Kidney epithelial cell (primary cell): ENCODE data around the gene KCTD14. TPM values are rescaled to one million over a fixed set of nuclear protein-coding genes. Genes with fewer than 3 reads are reported as not detected.
"Not testable (repeated sequence)": the region's sequence is repeated elsewhere in the genome, so short reads cannot be mapped to it uniquely, and the experiment has no call there.

Source experiments
- DNase-seq: peaks from one replicate; pipeline ENCODE4 v3.0.0-alpha.2; 2010; ENCODE audit warnings: low read depth
- H3K27me3 ChIP-seq: 2 replicates; pipeline ENCODE4 v1.6.0; 2011; ENCODE audit warnings: low read length; ENCODE audit not compliant: control insufficient read depth, insufficient read depth
- H3K36me3 ChIP-seq: 2 replicates; pipeline ENCODE4 v1.5.1; 2011; ENCODE audit warnings: low read length; ENCODE audit not compliant: control insufficient read depth, insufficient read depth
- H3K4me3 ChIP-seq: 2 replicates; pipeline ENCODE4 v1.5.1; 2011; ENCODE audit warnings: low read depth, mild to moderate bottlenecking, control low read depth, low read length
- total RNA-seq: library from RNA; depleted of rRNA; stranded (reverse); fragments of >200 nt; gene quantifications from 2 replicates; pipeline ENCODE4 v1.2.3, GENCODE V29; 2015
- TF ChIP-seq, protein P1 (sequence below): IDR thresholded peaks from 2 replicates; pipeline ENCODE4 v1.5.1; 2011; ENCODE audit warnings: mild to moderate bottlenecking, moderate library complexity, low read length, control low read depth, inconsistent platforms; ENCODE audit not compliant: insufficient read depth, poor library complexity, severe bottlenecking

KCTD14 gene
- total RNA-seq, 1 donor from 2014 or later = 6.7 TPM

DNA sequence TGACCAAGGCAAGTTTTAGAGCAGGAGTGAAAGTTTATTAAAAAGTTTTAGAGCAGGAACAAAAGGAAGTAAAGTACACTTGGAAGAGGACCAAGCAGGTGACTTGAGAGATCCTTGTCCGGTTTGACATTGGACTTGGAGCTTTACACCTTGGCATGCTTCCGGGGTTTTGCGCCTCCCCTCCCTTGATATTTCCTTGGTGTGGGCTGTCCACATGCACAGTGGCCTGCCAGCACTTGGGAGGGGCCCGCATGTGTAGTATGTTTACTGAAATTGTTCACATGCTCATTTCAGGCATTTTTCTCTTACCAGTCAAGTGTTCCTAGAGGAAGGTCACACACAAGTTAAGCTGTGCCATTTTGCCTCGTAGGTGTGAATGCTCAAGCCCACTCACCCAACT is 21.6 kb upstream of the KCTD14 start:
- no peak for DNase-seq
- Histone ChIP-seq H3K36me3 (no peaks in the 10 kb centered on the region), H3K27me3 (no peaks in the 10 kb centered on the region), H3K4me3 (no peak overlapping the region)
- TF ChIP-seq, protein P1, sequence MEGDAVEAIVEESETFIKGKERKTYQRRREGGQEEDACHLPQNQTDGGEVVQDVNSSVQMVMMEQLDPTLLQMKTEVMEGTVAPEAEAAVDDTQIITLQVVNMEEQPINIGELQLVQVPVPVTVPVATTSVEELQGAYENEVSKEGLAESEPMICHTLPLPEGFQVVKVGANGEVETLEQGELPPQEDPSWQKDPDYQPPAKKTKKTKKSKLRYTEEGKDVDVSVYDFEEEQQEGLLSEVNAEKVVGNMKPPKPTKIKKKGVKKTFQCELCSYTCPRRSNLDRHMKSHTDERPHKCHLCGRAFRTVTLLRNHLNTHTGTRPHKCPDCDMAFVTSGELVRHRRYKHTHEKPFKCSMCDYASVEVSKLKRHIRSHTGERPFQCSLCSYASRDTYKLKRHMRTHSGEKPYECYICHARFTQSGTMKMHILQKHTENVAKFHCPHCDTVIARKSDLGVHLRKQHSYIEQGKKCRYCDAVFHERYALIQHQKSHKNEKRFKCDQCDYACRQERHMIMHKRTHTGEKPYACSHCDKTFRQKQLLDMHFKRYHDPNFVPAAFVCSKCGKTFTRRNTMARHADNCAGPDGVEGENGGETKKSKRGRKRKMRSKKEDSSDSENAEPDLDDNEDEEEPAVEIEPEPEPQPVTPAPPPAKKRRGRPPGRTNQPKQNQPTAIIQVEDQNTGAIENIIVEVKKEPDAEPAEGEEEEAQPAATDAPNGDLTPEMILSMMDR = no peak

DNA sequence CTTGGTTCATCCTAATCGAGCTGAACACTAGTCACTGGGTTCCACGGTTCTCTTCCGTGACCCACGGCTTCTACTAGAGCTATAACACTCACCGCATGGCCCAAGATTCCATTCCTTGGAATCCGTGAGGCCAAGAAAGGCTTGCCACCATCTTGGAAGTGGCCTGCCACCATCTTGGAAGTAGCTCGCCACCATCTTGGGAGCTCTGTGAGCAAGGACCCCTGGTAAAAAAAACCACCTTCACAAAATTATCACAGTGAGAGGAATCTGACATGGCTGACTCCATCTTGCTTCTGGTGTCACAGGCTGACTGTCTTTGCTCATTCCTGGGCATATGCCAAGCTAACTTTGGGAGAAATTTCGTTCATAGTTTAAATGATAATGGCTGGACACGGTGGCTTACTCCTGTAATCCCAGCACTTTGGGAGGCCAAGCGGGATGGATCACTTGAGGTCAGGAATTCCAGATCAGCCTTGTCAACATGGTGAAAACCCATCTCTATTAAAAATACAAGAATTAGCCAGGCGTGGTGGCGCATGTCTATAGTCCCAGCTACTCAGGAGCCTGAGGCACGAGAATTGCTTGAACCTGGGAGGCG is 18.9 kb upstream of the KCTD14 start:
- no peak for DNase-seq
- TF ChIP-seq, protein P1 = no peak
- Histone ChIP-seq H3K36me3 (no peaks in the 10 kb centered on the region), H3K4me3 (no peak overlapping the region), H3K27me3 (no peaks in the 10 kb centered on the region)

DNA sequence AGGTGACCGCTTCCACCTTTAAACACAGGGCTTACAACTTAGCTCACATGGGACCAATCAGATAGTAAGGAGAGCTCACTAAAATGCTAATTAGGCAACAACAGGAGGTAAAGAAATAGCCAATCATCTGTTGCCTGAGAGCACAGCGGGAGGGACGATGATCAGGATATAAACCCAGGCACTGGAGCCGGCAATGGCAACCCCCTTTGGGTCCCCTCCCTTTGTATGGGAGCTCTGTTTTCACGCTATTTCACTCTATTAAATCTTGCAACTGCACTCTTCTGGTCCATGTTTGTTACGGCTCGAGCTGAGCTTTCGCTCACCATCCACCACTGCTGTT is 18.3 kb upstream of the KCTD14 start:
- H3K27me3 ChIP-seq, H3K36me3 ChIP-seq, H3K4me3 ChIP-seq, DNase-seq: not testable (repeated sequence)

DNA sequence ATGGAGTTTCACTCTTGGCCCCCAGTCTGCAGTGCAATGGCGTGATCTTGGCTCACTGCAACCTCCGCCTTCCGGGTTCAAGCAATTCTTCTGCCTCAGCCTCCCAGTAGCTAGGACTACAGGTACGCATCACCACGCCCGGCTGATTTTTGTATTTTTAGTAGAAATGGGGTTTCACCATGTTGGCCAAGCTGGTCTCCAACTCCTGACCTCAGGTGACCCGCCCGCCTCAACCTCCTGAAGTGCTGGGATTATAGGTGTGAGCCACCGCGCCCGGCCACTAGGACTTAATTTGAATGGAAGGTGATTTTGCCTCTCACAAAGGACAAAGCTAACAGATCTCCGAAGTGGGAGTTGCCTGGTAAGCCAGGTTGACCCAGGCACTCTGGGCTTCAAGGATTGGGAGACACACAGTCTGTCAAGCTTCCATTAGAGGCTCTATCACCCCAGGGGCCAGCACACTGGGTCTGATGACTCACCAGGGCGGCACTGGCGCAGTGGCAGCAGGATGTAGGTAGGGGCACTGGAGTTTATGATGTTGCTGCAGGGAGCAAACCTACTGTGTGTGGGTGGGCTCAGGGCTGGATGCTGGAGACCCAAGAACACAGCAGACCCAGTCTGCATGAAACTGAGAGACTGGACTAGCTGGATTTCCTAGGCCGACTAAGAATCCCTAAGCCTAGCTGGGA is 17.8 kb upstream of the KCTD14 start:
- TF ChIP-seq, protein P1 = no peak
- Histone ChIP-seq H3K4me3 (no peak overlapping the region), H3K27me3 (no peaks in the 10 kb centered on the region), H3K36me3 (no peaks in the 10 kb centered on the region)
- no peak for DNase-seq

DNA sequence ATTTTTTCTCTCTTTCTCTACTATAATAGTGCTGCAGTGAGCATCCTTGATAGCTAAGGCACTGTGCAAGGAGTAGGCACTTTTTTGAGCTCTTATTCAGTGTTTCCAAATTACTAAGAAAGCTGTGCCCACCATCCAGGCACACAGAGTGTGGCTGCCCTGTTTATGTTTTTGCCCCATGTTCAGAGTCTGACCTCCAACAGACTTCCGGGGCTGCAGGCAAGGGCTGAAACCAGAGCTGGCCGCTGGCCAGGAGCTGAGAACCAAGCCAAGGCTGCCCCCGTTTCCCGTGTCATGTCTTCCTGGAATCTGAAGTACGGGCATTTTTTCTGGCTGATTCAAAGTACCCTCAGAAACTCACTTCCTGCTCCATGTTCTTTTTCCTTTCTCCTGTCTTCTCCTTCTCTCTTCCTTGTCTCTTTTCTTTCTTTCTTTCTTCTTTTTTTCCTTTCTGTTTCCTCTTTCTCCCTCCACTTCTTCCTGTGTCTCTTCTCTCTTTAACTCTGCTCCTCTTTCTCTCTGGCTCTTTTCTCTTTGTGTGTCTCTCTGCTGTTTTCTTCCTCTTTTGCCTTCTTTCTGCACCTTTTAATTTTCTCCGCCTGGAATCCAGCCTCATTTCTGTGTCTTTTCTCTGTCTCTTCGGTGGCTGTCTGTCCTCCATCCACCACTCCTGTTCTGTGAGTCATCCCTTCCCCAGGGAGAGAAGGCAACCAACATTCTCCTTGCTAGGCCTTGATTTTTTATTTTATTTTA is 17.0 kb upstream of the KCTD14 start:
- TF ChIP-seq, protein P1 = no peak
- H3K4me3 ChIP-seq = no peak overlapping the region
- no peak for DNase-seq
- H3K36me3 ChIP-seq = no peaks in the 10 kb centered on the region
- H3K27me3 ChIP-seq = no peaks in the 10 kb centered on the region

DNA sequence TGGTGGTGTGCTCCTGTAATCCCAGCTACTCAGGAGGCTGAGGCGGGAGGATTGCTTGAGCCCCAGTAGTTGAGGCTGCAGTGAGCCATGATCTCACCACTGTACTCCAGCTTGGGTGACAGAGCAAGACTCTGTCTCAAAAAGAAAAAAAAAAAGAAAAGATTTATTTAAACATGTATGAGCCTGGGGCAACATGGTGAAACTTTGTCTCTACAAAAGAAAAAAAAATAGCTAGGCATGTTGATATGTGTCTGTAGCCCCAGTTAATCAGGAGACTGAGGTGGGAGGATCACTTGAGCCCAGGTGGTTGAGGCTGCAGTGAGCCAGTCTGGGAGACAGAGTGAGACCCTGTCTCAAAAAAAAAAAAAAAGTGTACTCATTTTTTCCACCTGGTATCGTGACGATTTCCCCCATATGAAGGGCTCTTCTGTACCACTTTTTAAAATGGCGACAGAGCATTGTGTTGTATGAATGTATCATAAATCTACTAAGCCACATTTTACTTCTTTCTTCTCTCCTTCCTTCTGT is 16.4 kb upstream of the KCTD14 start:
- Histone ChIP-seq H3K27me3 (no peaks in the 10 kb centered on the region), H3K36me3 (no peaks in the 10 kb centered on the region), H3K4me3 (no peak overlapping the region)
- DNase-seq = no peak
- TF ChIP-seq, protein P1 = no peak
